Testis (tissue), 3 donors: ENCODE measurements around the gene KREMEN2. TPM values are rescaled to one million over a fixed set of nuclear protein-coding genes. Genes with fewer than 3 reads are reported as not detected.
A peak's percentile ranks its signal among the peaks of the same experiment; 100 is the strongest.

ENCODE experiments used
- DNase-seq: peaks from one replicate; pipeline ENCODE4 v3.0.0-alpha.2; 2019
- H3K27ac ChIP-seq, 2 donors: fragments of 200-600 bp; sonication (generic); one replicate each; pipeline ENCODE4 v1.5.1; 2019
- H3K27me3 ChIP-seq: fragments of 200-600 bp; sonication (generic); one replicate; pipeline ENCODE4 v1.5.1; 2019
- H3K36me3 ChIP-seq: fragments of 200-600 bp; sonication (generic); one replicate; pipeline ENCODE4 v1.5.1; 2017; ENCODE audit warnings: low read depth; ENCODE audit errors: missing control alignments
- H3K4me1 ChIP-seq: fragments of 200-600 bp; sonication (generic); one replicate; pipeline ENCODE4 v1.5.1; 2019
- H3K4me3 ChIP-seq, 2 donors: fragments of 200-600 bp; sonication (generic); one replicate each; pipeline ENCODE4 v1.5.1; 2017 to 2019
- H3K9me3 ChIP-seq: fragments of 200-600 bp; sonication (generic); one replicate; pipeline ENCODE4 v1.5.1; 2017
- POLR2A ChIP-seq: fragments of 450-650 bp; IDR thresholded peaks from one replicate; pipeline ENCODE4 v1.6.1; 2017; ENCODE audit warnings: antibody characterized with exemption, mild to moderate bottlenecking, moderate library complexity
- WGBS, 2 donors: methylation state at CpG; one replicate each; pipeline ENCODE4 v1.1.5; 2018; 5-methylcytosine and 5-hydroxymethylcytosine counted together
- intact Hi-C: fragments of 100-400 bp; cut with DNase I; formaldehyde crosslinking; loops from one replicate; pipeline ENCODE4 v1.15.1; 2023; ENCODE audit warnings: low total_unique reads
- polyA plus RNA-seq: library from polyadenylated mRNA; stranded (reverse); fragments of 350-450 nt; fragmentation: Illumina TruSeq; extraction: RNeasy Lipid Tissue Mini Kit (QIAGEN cat#74804); gene quantifications from one replicate; pipeline ENCODE4 v1.2.3, GENCODE V29; 2014; ENCODE audit warnings: low read depth, low replicate concordance; ENCODE audit not compliant: insufficient read depth
- total RNA-seq, 2 donors: library from RNA; depleted of rRNA; stranded (reverse); fragments of >200 nt; gene quantifications; one replicate each; pipeline ENCODE4 v1.2.3, GENCODE V29; 2016
- TF ChIP-seq, protein P1 (sequence below), 3 experiments: fragments of 450-650 bp in 2 of 3; fragments of 200-600 bp in 1 of 3; sonication (generic) in 1 of 3; IDR thresholded peaks; one replicate each; pipeline ENCODE4 v1.5.1; 2016 to 2019; ENCODE audit warnings: antibody characterized with exemption in 3 of 3, mild to moderate bottlenecking in 2 of 3, moderate library complexity in 1 of 3

The KREMEN2 gene
- total and polyA plus RNA-seq, 3 donors from 2014 or later: 0.86 to 1.7 (median 1.7) TPM

DNA sequence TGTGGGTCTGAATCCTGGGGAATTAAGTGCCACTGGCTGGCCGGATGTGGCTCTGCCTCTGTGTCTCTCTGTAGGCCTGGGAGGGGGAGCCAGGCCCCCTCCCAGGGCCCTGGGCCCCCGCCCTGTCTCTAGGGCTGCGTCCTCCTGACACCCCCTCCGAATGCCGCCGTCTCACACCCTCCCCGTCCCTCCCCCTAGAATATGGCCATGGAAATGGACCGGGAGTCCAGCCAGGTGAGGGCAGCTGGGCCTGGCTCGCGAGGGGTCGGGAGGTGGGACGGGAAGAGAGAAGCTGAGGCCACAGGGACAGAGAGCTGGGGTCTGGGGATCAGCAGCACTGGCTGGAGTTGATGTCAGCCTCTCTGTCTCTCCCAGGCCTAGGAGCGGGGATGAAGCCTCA lies 32.2 kb downstream of the KREMEN2 start:
- WGBS, 2 donors: 73 to 98% methylated on average over 6 to 13 of the region's 13 CpGs
- no peak for DNase-seq
- Histone ChIP-seq H3K4me3 (no peak overlapping the region), H3K27ac (no peak overlapping the region), H3K36me3 (no peaks in the 10 kb centered on the region), H3K4me1 (no peaks in the 10 kb centered on the region), H3K9me3 (no peaks in the 10 kb centered on the region), H3K27me3 (no peaks in the 10 kb centered on the region)
- no peak for TF ChIP-seq POLR2A
- TF ChIP-seq, protein P1, sequence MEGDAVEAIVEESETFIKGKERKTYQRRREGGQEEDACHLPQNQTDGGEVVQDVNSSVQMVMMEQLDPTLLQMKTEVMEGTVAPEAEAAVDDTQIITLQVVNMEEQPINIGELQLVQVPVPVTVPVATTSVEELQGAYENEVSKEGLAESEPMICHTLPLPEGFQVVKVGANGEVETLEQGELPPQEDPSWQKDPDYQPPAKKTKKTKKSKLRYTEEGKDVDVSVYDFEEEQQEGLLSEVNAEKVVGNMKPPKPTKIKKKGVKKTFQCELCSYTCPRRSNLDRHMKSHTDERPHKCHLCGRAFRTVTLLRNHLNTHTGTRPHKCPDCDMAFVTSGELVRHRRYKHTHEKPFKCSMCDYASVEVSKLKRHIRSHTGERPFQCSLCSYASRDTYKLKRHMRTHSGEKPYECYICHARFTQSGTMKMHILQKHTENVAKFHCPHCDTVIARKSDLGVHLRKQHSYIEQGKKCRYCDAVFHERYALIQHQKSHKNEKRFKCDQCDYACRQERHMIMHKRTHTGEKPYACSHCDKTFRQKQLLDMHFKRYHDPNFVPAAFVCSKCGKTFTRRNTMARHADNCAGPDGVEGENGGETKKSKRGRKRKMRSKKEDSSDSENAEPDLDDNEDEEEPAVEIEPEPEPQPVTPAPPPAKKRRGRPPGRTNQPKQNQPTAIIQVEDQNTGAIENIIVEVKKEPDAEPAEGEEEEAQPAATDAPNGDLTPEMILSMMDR (IDR thresholded peaks at IDR 0.05): no peak
- intact Hi-C loops: no loop called here

DNA sequence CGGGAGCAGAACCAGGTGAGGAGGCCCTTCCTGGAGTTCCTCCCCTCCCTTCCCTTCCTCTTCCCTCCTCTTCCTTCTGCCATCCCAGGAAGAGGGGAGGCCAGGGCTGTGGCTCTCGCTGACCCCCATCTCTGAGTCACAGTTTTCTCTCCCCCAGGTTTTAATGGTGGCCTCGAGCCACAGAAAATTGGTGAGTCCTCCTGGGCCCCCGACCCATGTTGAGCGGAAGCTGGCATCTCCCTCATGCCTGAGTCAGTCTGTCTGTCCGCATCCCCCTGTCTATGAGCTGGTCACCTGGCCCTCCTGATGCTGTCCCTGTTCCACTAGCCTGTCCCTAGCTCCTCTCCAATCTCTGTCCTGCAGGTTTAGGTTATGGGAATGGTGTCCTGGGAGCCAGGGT lies 35.9 kb downstream of the KREMEN2 start:
- H3K9me3 ChIP-seq: no peaks in the 10 kb centered on the region
- no peak overlapping the region for H3K4me3 ChIP-seq
- 89 to 93% methylated on average over 6 of the region's 6 CpGs for WGBS, 2 donors
- H3K27me3 ChIP-seq: no peaks in the 10 kb centered on the region
- peaks cover 2% of the 10 kb centered on the region for H3K4me1 ChIP-seq
- no peak for TF ChIP-seq POLR2A
- TF ChIP-seq, protein P1 (IDR thresholded peaks at IDR 0.05): no peak
- no peak overlapping the region for H3K27ac ChIP-seq
- no peaks in the 10 kb centered on the region for H3K36me3 ChIP-seq
- intact Hi-C loops: no loop called here
- no peak for DNase-seq

DNA sequence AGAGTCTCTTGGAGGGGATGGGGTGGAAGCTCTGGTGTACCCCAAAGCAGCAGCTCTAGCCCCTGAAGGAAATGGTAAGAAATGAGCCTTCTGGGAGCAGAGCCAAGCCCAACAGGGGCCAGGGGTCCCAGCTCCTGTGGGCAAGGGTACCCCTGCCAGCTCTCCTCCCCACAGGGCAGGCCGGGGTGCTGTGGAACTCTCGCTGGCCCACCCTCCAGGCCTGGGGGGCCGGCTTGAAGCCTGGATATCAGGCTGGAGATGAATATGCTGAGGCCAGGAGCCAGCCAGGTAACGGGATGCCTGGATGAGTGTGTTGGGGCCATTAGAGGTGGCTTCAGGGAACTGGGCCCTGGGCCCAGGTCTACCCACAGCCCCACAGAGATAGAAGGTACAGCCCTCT lies 36.5 kb downstream of the KREMEN2 start:
- no peaks in the 10 kb centered on the region for H3K27me3 ChIP-seq
- no peak for TF ChIP-seq POLR2A
- TF ChIP-seq, protein P1 (IDR thresholded peaks at IDR 0.05): no peak
- DNase-seq: no peak
- H3K9me3 ChIP-seq: no peaks in the 10 kb centered on the region
- WGBS, 2 donors: 86% methylated on average over 4 of the region's 4 CpGs; no CpG with 5 or more reads in 1 of the 2 donors
- no peak overlapping the region for H3K27ac ChIP-seq
- no peaks in the 10 kb centered on the region for H3K36me3 ChIP-seq
- intact Hi-C loops: no loop called here
- H3K4me3 ChIP-seq: no peak overlapping the region
- peaks cover 4% of the 10 kb centered on the region for H3K4me1 ChIP-seq

DNA sequence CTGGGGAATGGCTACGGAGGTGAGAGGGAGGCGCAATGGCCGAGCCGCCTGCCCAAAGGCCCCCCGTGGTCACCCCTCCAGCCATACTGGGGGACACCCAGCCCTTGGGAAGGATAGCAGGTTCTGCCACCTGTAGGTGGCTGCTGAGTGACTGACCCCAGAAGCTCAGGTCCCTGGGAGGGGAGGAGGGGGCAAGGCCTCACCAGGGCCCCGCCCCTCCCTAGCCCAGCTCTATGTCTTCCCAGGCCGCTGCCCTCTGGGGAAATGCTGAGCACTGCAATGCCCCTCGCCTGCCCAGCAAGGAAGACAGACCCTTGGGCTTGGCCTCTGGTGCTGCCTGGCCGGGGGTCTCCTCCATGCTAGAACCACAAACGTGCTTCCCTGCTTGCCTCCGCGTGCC lies 37.2 kb downstream of the KREMEN2 start:
- Histone ChIP-seq H3K27ac (no peak overlapping the region), H3K4me3 (no peak overlapping the region), H3K27me3 (no peaks in the 10 kb centered on the region), H3K36me3 (no peaks in the 10 kb centered on the region), H3K4me1 (peaks cover 4% of the 10 kb centered on the region), H3K9me3 (no peaks in the 10 kb centered on the region)
- intact Hi-C loops: no loop called here
- no peak for TF ChIP-seq POLR2A
- TF ChIP-seq, protein P1 (IDR thresholded peaks at IDR 0.05): no peak
- 75 to 78% methylated on average over 5 to 12 of the region's 12 CpGs for WGBS, 2 donors
- DNase-seq: no peak

DNA sequence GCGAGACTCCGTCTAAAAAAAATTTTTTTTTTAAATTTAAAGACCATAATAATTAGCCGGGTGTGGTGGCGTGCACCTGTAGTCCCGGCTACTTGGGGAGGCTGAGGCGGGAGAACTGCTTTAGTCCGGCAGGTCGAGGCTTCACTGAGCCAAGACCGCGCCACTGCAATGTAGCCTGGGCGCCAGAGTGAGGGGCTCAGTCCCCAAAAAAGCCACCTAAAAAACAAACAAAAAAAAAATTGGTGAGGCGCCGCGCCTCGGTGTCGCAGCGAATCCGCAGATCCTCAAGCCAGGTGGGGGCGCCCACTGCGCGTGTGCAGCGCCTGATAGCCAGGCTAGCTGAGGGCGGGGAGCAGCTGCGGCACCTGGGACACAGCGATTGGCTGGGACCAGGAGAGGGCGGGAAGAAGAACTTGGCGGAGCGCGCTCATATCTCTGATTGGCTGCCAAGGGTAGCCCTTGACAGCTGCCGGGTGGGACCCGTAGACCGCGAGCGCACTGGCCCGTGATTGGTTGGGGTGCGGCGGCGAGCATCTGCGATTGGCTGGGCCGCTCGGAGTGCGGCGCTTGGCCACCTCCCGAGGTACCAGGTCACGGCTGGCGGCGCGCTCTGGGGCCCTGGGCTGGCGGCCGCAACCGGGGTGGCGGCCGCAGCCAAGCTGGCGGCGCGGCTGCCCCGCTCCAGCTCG lies 39.7 kb downstream of the KREMEN2 start:
- Histone ChIP-seq H3K27me3 (no peaks in the 10 kb centered on the region), H3K27ac (no peak overlapping the region), H3K9me3 (no peaks in the 10 kb centered on the region), H3K36me3 (no peaks in the 10 kb centered on the region), H3K4me3 (peak overlapping the region; percentile 16 to 27), H3K4me1 (peaks cover 4% of the 10 kb centered on the region)
- peak; percentile 98 for DNase-seq
- TF ChIP-seq POLR2A: no peak
- TF ChIP-seq, protein P1 (IDR thresholded peaks at IDR 0.05): peak in 2 of 3 experiments; percentile 31 to 38
- intact Hi-C loops: no loop called here
- WGBS, 2 donors: 7 to 9% methylated on average over 31 to 43 of the region's 58 CpGs
